ENCODE results near the gene PLPPR4.

DNA sequence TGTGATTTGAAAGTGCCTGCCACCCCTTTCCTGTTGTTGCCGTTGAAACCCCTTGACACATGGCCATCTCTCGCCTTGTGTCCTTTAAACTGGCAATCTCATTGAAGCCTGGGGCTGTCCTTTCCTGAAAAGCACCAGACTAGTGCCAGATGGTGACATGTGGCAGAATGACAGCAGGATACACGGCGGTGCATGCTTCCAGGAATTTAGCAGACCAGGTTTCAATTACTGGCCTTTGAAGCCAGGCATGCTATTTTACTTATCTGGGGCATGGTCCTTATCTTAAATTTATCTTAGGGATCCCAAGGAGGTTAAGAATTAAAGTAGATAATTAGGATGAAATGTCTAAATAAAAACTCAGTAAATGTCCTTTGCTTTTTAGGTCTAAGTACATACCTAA lies 15.2 kb downstream of the PLPPR4 start:
- TF ChIP-seq CTCF (conservative IDR thresholded peaks at IDR 0.05; ENCODE audit: low read depth, low read length) (no peak), POLR2A (IDR thresholded peaks at IDR 0.05; ENCODE audit: low read depth, low read length) (no peak), SMC3 (IDR thresholded peaks at IDR 0.05; ENCODE audit: low read depth, low read length) (no peak), CEBPB (IDR thresholded peaks at IDR 0.05; ENCODE audit: low read depth, low read length) (no peak), ELK1 (IDR thresholded peaks at IDR 0.05; ENCODE audit: borderline replicate concordance, low read depth, low read length) (no peak), RCOR1 (IDR thresholded peaks at IDR 0.05; ENCODE audit: insufficient replicate concordance, low read length) (no peak), MXI1 (IDR thresholded peaks at IDR 0.05; ENCODE audit: borderline replicate concordance, low read depth, low read length) (no peak), MAZ (IDR thresholded peaks at IDR 0.05; ENCODE audit: borderline replicate concordance, low read depth, low read length) (no peak), NFE2L2 (IDR thresholded peaks at IDR 0.05; ENCODE audit: low read depth, low read length) (no peak), BHLHE40 (IDR thresholded peaks at IDR 0.05; ENCODE audit: low read depth, low read length) (no peak), USF2 (IDR thresholded peaks at IDR 0.05; ENCODE audit: low read depth, low read length) (no peak), RAD21 (IDR thresholded peaks at IDR 0.05; ENCODE audit: low read length) (no peak), RFX5 (IDR thresholded peaks at IDR 0.05; ENCODE audit: low read depth, low read length) (no peak)

Data from IMR-90 (cell line).